AG09319 (cell line): Measurements from ENCODE around the gene GYPE.
"Not testable (repeated sequence)": the region's sequence is repeated elsewhere in the genome, so short reads cannot be mapped to it uniquely, and the experiment has no call there.

Source experiments
- DNase-seq: peaks from one replicate; pipeline ENCODE4 v3.0.0-alpha.2; 2010; ENCODE audit warnings: low read depth; ENCODE audit errors: extremely low read depth
- TF ChIP-seq, protein P1 (sequence below): IDR thresholded peaks from 2 replicates; pipeline ENCODE4 v1.5.1; 2011; ENCODE audit warnings: low read depth, mild to moderate bottlenecking, inconsistent platforms, low read length, moderate library complexity

GYPE gene

DNA sequence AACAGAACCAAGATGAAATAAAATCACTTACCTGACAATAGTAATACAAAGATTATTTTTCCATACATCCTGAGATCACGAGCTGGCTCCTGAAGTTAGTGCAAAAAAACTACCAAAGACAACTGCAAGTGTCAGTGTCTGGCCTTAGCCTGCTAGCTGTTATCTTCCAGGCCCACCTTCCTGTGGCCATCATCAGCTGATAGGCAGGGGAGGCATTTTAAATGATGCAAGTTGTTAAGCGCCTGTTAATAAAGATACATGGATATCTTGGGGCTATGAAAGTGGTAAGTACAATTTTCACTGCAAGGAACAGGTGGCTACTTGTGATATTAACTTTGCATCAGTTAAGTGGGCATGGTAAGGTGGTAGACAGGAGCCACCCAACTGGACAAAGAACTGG, at the start of gene GYPE:
Gene GYPE (minus strand): TSS at position 120 of the 400 bp plus-strand sequence. CDS start 52 bp downstream, at position 68.
- DNase-seq: not testable (repeated sequence)

DNA sequence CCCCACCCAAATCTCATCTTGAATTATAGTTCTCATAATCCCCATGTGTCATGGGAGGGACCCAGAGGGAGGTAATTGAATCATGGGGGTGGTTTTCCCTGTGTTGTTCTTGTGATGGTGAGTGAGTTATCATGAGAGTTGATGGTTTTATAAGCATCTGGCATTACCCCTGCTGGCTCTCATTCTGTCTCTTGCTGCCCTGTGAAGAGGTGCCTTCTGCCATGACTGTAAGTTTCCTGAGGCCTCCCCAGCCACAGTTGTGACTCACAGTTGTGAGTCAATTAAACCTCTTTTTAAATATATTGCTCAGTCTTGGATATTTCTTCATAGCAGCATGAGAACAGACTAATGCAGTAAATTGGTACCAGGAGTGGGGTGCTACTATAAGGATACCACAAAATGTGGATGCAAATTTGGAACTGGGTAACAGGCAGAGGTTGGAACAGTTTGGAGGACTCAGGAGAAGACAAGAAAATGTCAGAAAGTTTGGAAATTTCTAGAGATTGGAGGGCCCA, 46.2 kb upstream of the GYPE start:
- not testable (repeated sequence) for DNase-seq

DNA sequence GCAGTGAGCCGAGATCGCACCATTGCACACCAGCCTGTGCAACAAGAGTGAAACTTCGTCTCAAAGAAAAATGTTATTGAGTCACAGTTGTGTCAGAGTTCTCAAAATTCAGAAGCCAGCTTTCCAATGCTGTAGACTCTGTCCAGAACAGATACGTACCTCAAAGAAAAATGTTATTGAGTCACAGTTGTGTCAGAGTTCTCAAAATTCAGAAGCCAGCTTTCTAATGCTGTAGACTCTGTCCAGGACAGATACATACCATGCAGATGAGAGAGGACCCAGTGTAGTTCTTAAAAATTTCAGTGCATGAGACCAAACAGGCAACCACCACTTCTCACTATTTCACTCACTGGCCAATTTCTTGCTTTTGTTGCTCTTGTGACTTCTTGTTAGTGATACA, 45.6 kb upstream of the GYPE start:
- DNase-seq: not testable (repeated sequence)

DNA sequence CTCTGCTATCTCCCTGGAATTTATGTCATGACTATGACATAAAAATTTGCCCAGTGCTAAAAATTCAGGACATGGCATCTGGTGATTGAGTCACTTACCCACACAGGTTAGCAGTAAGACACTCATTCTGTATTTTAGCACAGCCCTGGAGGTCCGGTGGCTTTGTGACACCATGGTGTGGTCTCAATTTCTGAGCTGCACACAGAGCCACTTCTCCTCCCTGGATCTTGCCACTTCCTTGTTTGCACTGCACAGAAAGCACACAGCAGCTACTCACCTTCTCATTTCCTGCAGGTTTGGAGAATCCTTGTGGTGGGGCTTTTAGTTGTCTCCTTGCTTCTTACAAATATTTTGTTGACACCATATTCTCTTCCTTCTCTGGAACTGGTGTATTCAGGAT, 44.8 kb upstream of the GYPE start:
- DNase-seq: not testable (repeated sequence)

DNA sequence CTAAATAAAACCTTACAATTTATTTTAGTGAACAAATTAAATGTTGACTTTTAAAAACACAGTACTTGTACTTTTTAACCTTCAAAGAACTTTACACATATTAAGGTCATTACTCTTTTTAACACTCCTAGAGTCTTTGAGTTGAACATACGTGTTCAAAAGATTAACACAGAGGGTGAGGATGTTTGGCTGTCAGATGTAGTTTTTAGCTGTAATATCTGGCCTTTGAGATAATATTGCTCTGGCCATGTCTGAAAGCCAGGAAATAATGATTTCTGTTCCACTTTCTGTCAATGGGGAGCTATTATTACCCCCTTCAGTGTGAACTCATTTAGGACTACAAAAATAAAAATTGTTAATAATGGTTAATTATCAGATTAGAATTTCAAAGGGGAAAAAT, 42.1 kb upstream of the GYPE start:
- not testable (repeated sequence) for DNase-seq

DNA sequence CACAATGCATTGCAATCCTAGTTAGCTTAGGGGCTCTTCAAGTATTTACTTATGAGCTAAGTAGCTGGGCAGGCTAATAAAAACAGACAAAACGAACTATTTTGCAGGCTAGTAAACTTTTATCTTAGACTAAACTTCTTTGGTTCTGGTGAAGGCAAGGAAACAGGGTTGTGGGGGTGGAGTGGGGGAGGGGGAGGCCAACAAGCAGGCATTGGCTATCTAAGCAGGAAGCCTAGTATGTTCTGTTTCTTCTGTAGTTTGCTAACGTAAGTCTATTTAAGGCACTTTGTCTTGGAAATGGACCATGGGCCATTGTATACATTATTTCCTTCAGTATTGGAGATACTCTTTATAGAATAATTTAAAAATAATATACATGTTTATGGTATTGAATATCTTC, 35.3 kb upstream of the GYPE start:
- not testable (repeated sequence) for DNase-seq

DNA sequence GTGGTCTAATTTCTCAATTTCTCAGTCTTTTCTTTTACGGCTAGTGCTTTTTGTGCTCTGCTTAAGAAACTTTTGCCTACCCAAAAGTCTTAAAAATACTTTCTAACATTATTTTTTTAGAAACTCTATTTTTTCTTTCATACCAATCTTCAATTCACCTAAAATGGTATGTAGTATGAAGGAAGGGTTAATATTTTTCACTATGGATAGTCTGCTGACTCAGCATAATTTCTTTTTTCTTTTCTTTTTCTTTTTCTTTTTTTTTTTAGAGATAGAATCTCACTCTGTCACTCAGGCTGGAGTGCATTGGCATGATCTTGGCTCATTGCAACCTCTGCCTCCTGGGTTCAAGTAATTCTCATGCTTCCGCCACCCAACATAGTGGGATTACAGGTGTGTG, 34.2 kb upstream of the GYPE start:
- TF ChIP-seq, protein P1, sequence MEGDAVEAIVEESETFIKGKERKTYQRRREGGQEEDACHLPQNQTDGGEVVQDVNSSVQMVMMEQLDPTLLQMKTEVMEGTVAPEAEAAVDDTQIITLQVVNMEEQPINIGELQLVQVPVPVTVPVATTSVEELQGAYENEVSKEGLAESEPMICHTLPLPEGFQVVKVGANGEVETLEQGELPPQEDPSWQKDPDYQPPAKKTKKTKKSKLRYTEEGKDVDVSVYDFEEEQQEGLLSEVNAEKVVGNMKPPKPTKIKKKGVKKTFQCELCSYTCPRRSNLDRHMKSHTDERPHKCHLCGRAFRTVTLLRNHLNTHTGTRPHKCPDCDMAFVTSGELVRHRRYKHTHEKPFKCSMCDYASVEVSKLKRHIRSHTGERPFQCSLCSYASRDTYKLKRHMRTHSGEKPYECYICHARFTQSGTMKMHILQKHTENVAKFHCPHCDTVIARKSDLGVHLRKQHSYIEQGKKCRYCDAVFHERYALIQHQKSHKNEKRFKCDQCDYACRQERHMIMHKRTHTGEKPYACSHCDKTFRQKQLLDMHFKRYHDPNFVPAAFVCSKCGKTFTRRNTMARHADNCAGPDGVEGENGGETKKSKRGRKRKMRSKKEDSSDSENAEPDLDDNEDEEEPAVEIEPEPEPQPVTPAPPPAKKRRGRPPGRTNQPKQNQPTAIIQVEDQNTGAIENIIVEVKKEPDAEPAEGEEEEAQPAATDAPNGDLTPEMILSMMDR: no peak
- no peak for DNase-seq

DNA sequence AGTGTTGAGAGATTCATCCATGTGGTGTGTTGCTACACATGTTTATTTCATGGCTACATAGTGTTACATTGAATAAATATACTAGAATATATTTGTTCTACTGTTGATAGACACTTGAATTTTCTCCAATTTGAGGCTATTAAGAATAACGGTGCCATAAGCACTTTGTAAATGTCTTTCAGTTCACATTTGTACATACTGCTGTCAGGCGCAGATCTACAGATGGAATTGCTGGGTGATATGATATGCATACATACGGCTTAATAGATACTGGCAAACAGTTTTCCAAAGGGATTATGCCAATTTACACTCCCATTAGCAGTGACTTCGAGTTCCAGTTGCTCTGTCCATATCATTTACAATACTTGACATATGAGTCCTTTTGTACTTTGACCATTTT, 33.5 kb upstream of the GYPE start:
- not testable (repeated sequence) for DNase-seq

DNA sequence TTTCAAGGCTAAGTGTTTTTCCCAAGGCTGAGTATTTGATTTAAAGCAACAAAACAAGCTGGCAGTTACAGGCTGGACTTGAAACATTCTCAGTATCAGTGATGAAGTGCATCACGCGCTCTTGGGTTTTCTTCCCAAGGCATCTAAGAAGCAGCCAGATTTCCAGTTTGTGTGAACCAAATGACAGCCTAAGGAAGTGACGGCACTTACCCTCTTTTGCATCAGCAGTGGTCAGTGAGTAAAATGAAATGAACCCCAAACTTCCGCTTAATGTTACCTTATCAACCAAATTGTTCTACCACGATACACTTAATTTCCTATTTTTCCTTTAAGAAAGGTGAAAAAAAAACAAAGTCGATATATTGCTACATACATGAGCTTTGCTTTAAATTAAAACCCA, 15.8 kb upstream of the GYPE start:
- DNase-seq: no peak
- TF ChIP-seq, protein P1: no peak

DNA sequence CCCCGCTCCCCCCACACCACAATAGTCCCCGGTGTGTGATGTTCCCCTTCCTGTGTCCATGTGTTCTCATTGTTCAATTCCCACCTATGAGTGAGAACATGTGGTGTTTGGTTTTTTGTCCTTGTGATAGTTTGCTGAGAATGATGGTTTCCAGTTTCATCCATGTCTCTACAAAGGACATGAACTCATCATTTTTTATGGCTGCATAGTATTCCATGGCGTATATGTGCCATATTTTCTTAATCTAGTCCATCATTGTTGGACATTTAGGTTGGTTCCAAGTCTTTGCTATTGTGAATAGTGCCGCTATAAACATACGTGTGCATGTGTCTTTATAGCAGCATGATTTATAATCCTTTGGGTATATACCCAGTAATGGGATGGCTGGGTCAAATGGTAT, 11.1 kb upstream of the GYPE start:
- not testable (repeated sequence) for DNase-seq

DNA sequence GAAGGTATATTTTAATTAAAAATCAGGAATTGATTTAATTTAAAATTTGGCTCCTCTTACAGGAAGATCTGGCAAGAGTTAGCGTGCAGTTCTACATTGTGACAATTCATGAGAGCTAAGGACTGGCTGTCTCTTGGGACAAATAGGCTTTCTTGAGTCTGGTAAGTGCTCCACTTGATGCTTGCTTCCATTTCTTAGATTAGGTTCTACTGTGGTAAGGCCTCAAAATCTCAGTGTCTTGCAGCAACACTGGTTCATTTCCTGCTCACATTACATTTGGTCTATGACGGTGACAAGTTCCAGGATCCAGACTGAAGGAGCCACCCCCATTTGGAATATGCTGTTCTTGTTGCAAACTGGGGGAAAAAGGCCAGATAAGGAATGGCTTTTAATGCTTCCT, 7.1 kb upstream of the GYPE start:
- not testable (repeated sequence) for DNase-seq

DNA sequence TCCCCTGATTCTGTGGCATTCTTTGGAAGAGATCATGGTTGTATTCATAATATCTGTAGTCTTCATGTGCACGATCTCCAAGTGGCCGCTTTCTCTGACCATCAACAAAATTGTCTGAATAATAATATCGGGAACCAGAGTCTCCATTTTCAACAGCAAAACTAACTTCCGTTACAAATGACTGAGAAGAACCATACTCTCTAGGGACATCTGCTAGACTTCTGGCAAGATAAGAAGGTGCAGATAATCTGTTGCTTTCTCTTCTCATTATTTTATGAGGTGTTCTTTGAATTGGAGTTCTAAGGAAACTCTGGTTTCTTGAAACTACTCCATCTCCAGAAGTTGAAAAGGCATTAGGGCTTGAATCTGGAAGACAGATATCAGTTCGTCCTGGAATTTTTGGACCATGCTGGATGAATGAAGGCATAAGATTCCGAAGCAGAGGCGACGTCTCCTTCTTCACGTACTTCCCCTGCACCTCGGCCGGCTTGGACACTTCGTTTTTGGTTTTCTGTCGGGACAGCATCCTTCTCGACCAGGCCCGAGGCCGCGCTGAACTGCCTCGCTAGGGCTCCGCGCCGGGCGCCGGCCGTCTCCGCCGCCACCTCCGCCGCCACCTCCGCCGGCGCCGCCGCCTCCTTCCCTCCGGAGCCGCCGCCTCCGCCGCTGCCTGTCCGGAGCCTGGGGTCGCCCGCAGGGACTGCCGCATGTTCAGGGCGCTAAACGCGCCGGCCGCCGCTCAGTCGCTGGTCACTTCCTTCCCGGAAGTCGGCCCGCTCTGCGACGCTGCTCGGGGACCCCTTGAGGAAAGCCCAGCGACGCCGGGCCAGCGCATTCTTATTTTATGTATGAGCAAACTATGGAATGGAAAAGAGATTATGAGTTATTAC, 6.4 kb upstream of the GYPE start:
- not testable (repeated sequence) for DNase-seq

DNA sequence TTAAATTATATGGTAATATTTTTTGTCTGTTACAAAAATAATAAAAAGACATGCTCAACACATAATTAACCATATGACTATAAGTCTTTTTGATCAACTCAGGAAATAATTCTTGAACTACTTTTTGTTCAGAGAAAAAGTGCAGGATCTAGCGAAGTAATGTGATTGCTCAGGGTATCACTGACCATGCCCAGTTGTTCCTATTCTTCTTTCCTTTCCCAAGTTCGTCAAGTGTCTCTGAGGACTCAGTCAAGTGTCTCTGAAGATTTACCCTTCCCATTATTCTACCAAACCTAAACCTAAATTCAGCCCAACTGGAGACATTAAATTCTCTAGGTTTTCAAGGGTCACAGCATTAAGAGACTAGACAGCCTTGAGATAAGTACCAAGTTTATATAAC, 5.5 kb upstream of the GYPE start:
- not testable (repeated sequence) for DNase-seq

DNA sequence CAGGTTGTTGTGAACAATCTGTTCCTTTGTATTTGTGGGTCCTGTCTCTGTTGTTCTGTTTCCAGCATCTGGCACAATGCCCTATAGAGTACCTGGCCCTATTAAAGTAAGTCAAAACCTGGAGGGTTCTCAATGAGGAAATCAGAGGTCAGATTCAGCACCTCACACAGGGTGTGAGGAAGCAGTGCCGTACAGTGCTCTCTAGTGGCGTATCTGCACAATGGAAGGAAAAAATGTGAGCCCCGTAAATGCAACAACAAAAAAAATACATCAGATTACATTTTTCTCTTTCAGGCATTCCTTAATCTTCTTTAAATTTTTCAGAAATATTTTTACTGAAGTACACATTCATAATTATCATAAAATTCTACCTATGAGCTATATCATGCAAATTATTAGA, 2.5 kb upstream of the GYPE start:
- TF ChIP-seq, protein P1: peak; percentile 28
- not testable (repeated sequence) for DNase-seq

DNA sequence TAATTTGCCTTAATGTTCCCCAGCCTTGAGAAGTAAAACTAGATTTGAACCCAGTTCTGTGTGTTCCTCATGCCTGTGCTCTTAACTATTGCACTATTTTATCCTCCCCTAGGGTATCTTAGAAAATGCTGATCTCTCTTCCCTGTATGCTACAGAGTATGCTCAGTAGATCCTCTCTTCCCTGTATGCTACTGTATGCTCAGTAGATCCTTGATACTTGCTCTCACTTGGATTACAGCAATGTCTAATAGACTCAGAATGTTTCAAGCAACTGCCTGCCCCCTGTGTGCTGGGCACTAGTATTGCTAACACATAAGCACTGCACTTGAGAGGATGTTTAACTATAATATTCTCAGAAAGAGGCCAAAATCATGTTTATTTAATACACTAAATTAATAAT, 928 bp downstream of the GYPE start:
- DNase-seq: not testable (repeated sequence)

DNA sequence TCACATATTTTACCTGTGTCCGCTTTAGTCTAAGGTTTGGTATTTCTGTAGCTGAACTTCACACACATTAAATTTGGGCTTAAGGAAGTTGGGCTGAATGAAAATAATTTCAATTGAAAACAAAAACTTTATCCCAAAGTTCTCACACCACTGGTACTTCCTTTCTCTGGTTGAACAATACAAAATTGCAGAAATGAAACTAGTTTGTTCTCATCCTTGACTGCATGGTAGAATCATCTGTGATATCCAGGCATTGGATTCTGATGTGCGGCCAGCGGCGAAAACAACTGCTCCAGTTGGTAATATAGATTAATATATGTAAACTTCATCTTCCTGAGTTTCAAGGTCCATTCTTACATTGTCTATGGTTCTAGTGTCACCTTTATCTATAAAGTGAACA, 15.0 kb downstream of the GYPE start:
- not testable (repeated sequence) for DNase-seq

DNA sequence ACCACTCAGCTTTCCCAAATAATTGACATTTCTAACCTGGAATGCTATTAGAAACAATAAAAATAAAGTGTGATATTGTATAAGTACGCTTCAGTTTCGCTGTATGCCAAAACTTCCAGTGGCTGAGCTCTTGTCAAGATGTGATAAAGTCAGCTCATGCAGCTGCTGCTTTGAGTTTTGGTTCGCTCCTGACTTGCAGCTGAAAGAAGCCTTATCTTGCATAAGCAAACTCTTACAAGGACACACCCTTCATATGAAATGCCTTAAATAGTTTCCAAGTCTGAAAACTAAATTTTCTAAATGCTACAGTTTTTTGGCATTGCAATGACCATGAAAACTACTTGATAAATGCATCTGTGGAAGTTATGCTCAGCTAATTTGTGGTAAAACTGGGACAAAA, 17.2 kb downstream of the GYPE start:
- DNase-seq: not testable (repeated sequence)

DNA sequence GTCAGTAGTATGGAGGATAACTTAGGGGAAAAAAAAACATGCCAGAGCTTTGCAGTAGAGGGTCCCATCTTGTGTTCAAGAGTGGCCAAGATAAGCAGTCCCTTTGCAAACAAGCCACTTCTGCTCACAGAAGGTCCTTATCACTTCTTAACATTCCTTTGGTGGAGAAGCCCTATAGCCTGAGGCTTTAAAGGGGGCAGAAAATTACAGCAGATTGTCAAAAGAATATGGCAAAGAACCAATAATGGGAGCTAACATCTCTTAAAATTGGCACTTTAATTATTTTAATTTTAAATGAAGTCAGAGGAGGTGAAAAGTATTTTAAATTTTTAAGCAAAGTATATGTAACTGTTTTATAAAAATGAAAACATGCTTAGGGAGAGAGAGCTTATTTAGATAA, 20.4 kb downstream of the GYPE start:
- not testable (repeated sequence) for DNase-seq
